ENCODE data around the gene MYPN.

The MYPN gene

DNA sequence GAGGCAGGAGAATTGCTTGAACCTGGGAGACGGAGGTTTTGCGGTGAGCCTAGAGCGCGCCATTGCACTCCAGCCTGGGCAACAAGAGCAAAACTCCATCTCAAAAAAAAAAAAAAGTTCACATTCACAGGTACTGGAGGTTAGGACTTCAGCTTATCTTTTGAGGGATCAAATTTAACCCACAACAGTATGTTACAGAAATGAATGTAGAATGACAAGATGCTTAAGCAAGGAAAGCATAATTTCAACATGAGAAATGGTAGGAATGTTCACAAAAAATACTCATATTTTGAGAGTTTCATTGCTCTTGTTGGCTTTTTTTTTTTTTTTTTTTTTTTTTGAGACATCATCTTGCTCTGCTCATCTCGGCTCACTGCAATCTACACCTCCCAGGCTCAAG, 32.3 kb upstream of the MYPN start:
- no peak for TF ChIP-seq ZFX (IDR thresholded peaks at IDR 0.05; ENCODE audit: borderline replicate concordance)
- no peak overlapping the region for H3K27ac ChIP-seq

DNA sequence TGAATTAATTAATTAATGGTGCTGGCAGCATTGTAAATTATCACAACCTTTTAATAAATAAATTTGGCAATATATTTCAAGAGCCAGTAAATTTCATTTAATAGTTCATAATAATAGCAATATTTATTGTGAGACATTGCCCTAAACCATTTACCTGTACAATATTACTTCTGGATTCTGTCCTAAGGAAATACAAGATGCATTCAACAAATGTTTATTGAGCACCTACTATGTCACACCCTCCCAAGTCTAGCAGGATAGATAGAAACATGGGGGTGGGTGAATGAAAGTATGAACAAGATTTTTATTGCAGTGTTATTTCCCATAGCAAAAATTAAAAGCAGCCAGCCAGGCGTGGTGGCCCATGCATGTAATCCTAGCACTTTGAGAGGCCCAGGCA, 29.9 kb upstream of the MYPN start:
- TF ChIP-seq ZFX (IDR thresholded peaks at IDR 0.05; ENCODE audit: borderline replicate concordance): no peak
- H3K27ac ChIP-seq: no peak overlapping the region

DNA sequence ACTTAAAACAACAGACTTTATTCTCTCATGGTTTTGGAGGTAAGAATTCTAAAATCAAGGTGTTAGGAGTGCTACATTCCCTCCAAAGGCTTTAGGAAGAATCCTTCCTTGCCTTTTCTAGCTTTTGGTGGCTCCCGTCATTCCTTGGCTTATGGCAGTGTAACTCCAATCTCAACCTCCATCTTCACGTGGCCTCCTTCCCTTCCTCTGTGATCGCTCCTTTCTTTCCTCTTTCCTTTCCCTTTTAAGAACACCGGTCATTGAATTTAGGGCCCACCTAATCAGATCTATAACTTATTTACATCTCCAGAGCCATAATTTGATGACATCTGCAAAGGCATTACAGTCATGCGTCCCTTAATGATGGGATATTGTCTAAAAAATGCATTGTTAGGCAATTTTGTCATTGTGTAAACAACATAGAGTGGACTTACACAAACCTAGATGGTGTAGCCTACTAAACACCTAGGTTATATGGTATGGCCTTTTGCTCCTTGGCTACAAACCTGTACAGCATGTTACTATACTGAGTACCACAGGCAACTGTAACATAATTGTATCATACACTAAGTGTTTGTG, 28.3 kb upstream of the MYPN start:
- TF ChIP-seq, protein P1, sequence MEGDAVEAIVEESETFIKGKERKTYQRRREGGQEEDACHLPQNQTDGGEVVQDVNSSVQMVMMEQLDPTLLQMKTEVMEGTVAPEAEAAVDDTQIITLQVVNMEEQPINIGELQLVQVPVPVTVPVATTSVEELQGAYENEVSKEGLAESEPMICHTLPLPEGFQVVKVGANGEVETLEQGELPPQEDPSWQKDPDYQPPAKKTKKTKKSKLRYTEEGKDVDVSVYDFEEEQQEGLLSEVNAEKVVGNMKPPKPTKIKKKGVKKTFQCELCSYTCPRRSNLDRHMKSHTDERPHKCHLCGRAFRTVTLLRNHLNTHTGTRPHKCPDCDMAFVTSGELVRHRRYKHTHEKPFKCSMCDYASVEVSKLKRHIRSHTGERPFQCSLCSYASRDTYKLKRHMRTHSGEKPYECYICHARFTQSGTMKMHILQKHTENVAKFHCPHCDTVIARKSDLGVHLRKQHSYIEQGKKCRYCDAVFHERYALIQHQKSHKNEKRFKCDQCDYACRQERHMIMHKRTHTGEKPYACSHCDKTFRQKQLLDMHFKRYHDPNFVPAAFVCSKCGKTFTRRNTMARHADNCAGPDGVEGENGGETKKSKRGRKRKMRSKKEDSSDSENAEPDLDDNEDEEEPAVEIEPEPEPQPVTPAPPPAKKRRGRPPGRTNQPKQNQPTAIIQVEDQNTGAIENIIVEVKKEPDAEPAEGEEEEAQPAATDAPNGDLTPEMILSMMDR (IDR thresholded peaks at IDR 0.05): no peak
- no peak for TF ChIP-seq ZFX (IDR thresholded peaks at IDR 0.05; ENCODE audit: borderline replicate concordance)
- H3K27ac ChIP-seq: no peak overlapping the region

DNA sequence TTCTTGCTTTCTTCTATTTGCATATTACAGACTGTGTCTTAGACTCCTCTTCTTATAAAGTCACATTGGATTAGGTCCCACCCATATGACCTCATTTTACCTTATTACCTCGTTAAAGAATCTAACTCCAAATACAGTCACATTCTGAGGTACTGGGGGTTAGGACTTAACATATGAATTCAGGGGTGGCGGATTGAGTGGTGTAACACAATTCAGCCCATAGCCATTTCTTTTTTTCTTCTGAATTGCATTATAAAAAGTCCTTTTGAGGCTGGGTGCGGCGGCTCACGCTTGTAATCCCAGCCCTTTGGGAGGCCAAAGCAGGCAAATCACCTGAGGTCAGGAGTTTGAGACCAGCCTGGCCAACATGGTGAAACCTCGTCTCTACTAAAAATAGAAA, 27.4 kb upstream of the MYPN start:
- no peak overlapping the region for H3K27ac ChIP-seq
- no peak for TF ChIP-seq ZFX (IDR thresholded peaks at IDR 0.05; ENCODE audit: borderline replicate concordance)
- TF ChIP-seq, protein P1 (IDR thresholded peaks at IDR 0.05): no peak

DNA sequence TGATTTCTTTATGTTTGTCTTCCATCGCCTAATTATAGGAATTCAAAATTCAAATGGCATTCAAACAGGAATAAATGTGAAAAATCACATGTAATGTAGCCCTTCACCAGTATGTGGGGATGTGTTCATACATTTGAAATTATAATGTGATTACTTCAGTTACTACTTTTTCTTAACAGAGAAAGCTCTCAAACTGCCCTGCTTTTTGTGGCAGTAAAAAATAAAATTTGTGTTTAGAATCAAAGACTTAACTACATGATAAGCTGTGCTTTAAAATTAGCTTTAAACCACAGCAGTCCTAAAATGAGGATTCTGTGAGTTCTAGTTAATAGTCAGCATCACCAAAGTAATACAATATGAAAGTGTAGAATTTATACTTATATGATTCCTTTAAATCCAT, 26.4 kb upstream of the MYPN start:
- no peak for TF ChIP-seq ZFX (IDR thresholded peaks at IDR 0.05; ENCODE audit: borderline replicate concordance)
- TF ChIP-seq, protein P1 (IDR thresholded peaks at IDR 0.05): peak; percentile 34
- no peak overlapping the region for H3K27ac ChIP-seq

DNA sequence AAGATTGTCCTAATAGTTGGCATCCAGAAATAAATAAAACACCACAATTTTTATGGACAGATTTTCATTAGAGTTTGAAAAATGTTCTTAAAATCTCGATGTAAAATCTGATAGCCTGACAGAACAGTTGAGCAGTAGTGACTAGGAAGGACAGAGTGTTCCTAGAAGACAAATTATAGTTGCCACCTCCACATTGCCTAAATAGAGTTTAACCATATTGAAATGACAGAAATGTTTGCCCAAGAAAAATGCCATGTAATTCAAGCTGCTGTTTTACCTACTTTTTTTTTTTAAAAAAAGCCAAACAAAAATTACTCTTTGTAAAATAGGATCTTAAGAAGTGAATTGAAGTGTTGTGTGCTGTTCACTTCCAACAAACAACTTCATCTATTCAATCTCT, 25.3 kb upstream of the MYPN start:
- H3K27ac ChIP-seq: peak overlapping the region; percentile 38
- TF ChIP-seq, protein P1 (IDR thresholded peaks at IDR 0.05): no peak
- TF ChIP-seq ZFX (IDR thresholded peaks at IDR 0.05; ENCODE audit: borderline replicate concordance): no peak

DNA sequence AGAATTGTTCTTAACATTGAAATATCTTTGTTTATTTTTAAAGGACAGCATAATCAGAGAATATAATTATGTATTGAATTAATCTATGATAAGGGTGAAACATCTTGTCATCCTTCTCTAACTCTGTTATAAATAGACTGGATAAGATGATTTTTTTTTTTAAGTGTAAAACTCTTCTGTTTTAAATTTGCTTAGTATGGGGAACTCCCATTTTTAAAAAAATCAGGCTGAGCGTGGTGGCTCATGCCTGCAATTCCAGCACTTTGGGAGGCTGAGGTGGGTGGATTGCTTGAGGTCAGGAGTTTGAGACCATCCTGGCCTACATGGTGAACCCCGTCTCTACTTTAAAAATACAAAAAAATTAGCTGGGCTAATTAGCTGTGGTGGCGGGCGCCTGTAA, 24.8 kb upstream of the MYPN start:
- peak overlapping the region; percentile 38 for H3K27ac ChIP-seq
- TF ChIP-seq ZFX (IDR thresholded peaks at IDR 0.05; ENCODE audit: borderline replicate concordance): no peak
- TF ChIP-seq, protein P1 (IDR thresholded peaks at IDR 0.05): no peak

DNA sequence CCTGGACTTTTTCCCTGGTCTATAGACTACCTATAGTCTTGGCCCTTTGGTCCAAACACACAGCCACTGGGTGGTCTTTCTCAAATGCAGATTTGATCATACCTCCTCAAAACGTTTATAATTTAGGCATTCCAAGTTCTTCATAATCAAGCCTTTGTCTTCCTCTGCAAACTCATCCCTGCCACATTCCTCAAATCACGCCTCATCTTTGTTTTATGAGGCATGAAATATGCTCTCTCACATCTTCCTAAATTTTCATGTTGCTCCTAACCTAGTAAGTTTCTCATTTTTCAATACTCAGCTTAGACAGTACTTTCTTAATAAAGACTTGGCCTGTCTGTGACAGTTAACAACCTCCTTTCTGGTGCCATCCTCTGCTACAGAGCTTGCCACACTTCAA, 23.3 kb upstream of the MYPN start:
- H3K27ac ChIP-seq: no peak overlapping the region
- TF ChIP-seq ZFX (IDR thresholded peaks at IDR 0.05; ENCODE audit: borderline replicate concordance): no peak
- TF ChIP-seq, protein P1 (IDR thresholded peaks at IDR 0.05): no peak

Data from 22Rv1 (cell line).